Astrocyte (in vitro differentiated cells and primary cell): ENCODE results near the gene CFAP157.

Experiments
- CTCF ChIP-seq: IDR thresholded peaks from 2 replicates; pipeline ENCODE4 v1.5.1; 2011; ENCODE audit warnings: low read depth, mild to moderate bottlenecking, inconsistent platforms, low read length, moderate library complexity; ENCODE audit not compliant: insufficient read depth
- EZH2 ChIP-seq: IDR thresholded peaks from 2 replicates; pipeline ENCODE4 v1.6.1; 2012; ENCODE audit warnings: mild to moderate bottlenecking, low read length, inconsistent platforms; ENCODE audit not compliant: insufficient read depth

GRCh38 chr9:127667127-127667844, 39.5 kb upstream of the CFAP157 start:
- no peak for TF ChIP-seq CTCF
- no peak for TF ChIP-seq EZH2
